ENCODE data around the gene RNF144A.

DNA sequence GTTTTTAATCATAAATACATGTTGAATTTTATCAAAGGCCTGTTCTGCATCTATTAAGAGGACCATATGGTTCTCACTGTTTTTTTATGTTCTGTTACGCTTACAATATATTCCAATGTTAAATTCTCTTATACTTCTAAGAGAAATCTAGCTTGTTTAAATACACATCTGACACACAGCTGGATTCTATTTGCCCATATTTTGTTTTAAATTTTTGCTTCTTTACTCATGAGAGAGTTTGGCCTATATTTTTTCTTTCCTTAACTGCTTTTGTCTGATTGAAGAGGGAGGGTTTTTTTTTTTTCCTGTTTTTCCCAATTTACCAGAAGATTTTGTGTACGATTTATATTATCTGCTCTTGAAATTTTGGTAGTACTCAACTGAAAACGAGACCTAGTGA, 34.9 kb downstream of the RNF144A start:
- TF ChIP-seq GATA2 (IDR thresholded peaks at IDR 0.05; ENCODE audit: low read depth, low read length) (no peak), GATA3 (IDR thresholded peaks at IDR 0.05; ENCODE audit: low read depth, low read length) (no peak)
